Left lung (tissue), 10 donors: ENCODE measurements around the gene IFT52. TPM values are rescaled to one million over a fixed set of nuclear protein-coding genes. Genes with fewer than 3 reads are reported as not detected.

Source experiments
- ATAC-seq: fragments of 200-7000 bp; cut with Tn5 transposase; one replicate; pipeline ENCODE4 v1.9.1; 2020; ENCODE audit warnings: moderate library complexity
- DNase-seq, 4 donors: peaks; one replicate each; pipeline ENCODE4 v3.0.0-alpha.2; 2013 to 2020
- H3K27ac ChIP-seq, 2 donors: fragments of 200-600 bp; sonication (generic) in 1 of 2; one replicate each; pipeline versions ENCODE4 v1.5.0 to v1.8.0; 2020 to 2021
- H3K27me3 ChIP-seq, 2 donors: fragments of 200-600 bp; sonication (generic) in 1 of 2; one replicate each; pipeline versions ENCODE4 v1.5.0 to v1.8.0; 2020 to 2021
- H3K36me3 ChIP-seq, 2 donors: fragments of 200-600 bp; sonication (generic) in 1 of 2; one replicate each; pipeline versions ENCODE4 v1.5.0 to v1.8.0; 2020 to 2021
- H3K4me1 ChIP-seq, 2 donors: fragments of 200-600 bp; one replicate each; pipeline ENCODE4 v1.8.0; 2021
- H3K4me3 ChIP-seq, 2 donors: fragments of 200-600 bp; sonication (generic) in 1 of 2; one replicate each; pipeline versions ENCODE4 v1.5.0 to v1.8.0; 2020 to 2021; ENCODE audit warnings: mild to moderate bottlenecking in 1 of 2
- H3K9me3 ChIP-seq, 2 donors: fragments of 200-600 bp; sonication (generic) in 1 of 2; one replicate each; pipeline versions ENCODE4 v1.5.0 to v1.8.0; 2020 to 2021
- CTCF ChIP-seq, 2 donors: fragments of 200-600 bp; sonication (generic) in 1 of 2; IDR thresholded peaks; one replicate each; pipeline versions ENCODE4 v1.5.0 to v1.8.0; 2021; ENCODE audit warnings: antibody characterized with exemption in 2 of 2
- intact Hi-C, 2 donors: fragments of 100-400 bp; cut with DNase I; formaldehyde crosslinking; loops; one replicate each; pipeline versions ENCODE4 v1.11.2 to v1.14.2; 2022
- polyA plus RNA-seq, 6 donors: library from polyadenylated mRNA; unstranded; fragments of 120-200 nt; gene quantifications; one replicate each; pipeline ENCODE4 v1.2.1, GENCODE V29; 2013; ENCODE audit not compliant: insufficient read length in 6 of 6
- total RNA-seq, 2 donors: library from RNA; stranded (reverse); fragmentation: NEBNext Ultra II Directional; extraction: Animal tissue kit (Norgen Biotek cat#: 25700); gene quantifications; one replicate each; pipeline ENCODE4 v1.2.1, GENCODE V29; 2021
- donor health status: DM: no; HTN: yes; CAD: no.
- donor health status: DM: no; HTN: no; CAD: no.

The IFT52 gene
- total and polyA plus RNA-seq, 8 donors = 19.4 to 81.2 (median 72.1) TPM

- no peak for ATAC-seq
- no peak for DNase-seq
- no peak for TF ChIP-seq CTCF (IDR thresholded peaks at IDR 0.05)
- Histone ChIP-seq H3K9me3 (no peaks in the 10 kb centered on the region), H3K27me3 (peaks cover 0 to 48% of the 10 kb centered on the region in 2 donors), H3K4me1 (peaks cover 6 to 18% of the 10 kb centered on the region in 2 donors), H3K36me3 (no peaks in the 10 kb centered on the region), H3K27ac (no peak overlapping the region), H3K4me3 (no peak overlapping the region)
- intact Hi-C loops = no loop called here
Measured at GRCh38 chr20:43670423-43670822, 79.7 kb downstream of the IFT52 start.

DNA sequence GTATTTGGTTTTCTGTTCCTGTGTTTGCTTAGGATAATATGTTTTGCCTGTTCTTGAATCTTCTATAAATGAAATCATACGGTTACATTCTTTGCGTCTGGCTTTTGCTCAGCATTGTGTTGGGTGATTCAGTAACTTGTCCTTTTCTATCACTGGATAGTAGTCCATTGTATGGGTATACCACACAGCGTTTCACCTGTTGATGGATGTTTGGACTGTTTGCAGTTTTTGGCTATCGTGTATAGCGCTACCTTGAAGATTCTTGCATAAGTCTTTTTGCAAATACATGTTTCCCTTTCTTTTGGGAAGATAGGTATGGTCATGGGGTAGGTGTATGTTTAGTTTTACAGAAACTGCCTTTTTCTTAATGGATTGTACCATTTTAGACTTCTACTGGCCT, 85.6 kb downstream of the IFT52 start:
- DNase-seq (no peak), ATAC-seq (no peak)
- intact Hi-C loops = no loop called here
- H3K27ac ChIP-seq = no peak overlapping the region
- no peaks in the 10 kb centered on the region for H3K9me3 ChIP-seq
- H3K4me1 ChIP-seq = no peaks in the 10 kb centered on the region
- no peaks in the 10 kb centered on the region for H3K36me3 ChIP-seq
- H3K4me3 ChIP-seq = no peak overlapping the region
- no peaks in the 10 kb centered on the region for H3K27me3 ChIP-seq
- no peak for TF ChIP-seq CTCF (IDR thresholded peaks at IDR 0.05)

- no peak for DNase-seq
- Histone ChIP-seq H3K27ac (no peak overlapping the region), H3K4me3 (no peak overlapping the region), H3K27me3 (no peaks in the 10 kb centered on the region), H3K36me3 (no peaks in the 10 kb centered on the region), H3K9me3 (no peaks in the 10 kb centered on the region), H3K4me1 (no peaks in the 10 kb centered on the region)
- intact Hi-C loops = no loop called here
- no peak for ATAC-seq
- no peak for TF ChIP-seq CTCF (IDR thresholded peaks at IDR 0.05)
Measured at GRCh38 chr20:43680981-43681380, 90.2 kb downstream of the IFT52 start.

DNA sequence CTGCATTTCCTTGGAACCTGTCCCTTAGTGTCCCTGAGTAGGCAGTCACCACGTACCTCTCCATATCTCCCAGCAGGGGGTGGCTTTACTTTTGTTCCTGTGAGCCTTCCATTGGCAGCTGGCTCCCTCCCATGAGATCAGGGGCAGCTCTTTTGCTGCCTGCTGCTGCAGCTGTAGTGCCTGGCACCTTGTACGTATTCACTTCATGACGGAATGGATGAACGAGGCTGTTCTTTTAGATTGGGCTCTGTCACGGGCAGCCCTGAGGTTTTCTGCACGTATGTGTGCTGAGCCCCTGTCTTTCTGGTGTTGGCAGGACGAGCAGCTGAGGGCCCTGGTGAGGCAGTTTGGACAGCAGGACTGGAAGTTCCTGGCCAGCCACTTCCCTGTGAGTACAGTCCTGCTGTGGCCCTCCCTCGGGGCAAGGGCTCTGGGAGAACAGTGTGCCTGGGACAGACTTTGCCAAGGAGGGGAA, 90.8 kb downstream of the IFT52 start:
- intact Hi-C loops = no loop called here

DNA sequence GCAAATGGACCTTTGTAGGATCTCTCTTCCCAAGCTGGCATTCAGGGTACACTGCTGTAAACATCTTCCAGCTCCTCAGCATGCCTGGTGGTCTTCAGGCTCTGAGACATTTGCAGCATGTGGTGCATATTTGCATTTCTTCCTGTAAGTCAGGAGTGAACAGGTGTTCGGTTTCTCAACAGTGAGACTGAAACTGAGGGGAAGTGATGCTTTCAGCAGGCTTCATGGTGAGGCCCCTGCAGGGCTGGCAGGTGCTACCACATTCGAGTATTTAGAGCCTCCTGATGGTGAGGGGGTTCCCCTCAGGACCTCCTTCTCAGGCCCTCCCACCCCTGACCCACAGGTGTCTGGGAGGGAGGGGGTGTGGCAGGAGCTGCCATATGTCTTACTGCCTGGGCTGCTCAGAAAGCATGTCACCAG, 91.3 kb downstream of the IFT52 start:
- no peaks in the 10 kb centered on the region for H3K27me3 ChIP-seq
- no peak for TF ChIP-seq CTCF (IDR thresholded peaks at IDR 0.05)
- H3K27ac ChIP-seq = no peak overlapping the region
- no peaks in the 10 kb centered on the region for H3K4me1 ChIP-seq
- no peak for DNase-seq
- no peaks in the 10 kb centered on the region for H3K9me3 ChIP-seq
- intact Hi-C loops = no loop called here
- H3K36me3 ChIP-seq = no peaks in the 10 kb centered on the region
- H3K4me3 ChIP-seq = no peak overlapping the region
- ATAC-seq = peak; percentile 27

More for the DNA sequence above, 90.8 kb downstream of the IFT52 start:
- H3K27ac ChIP-seq = no peak overlapping the region
- peak in 1 of 4 donors; percentile 13 for DNase-seq
- ATAC-seq = no peak
- no peaks in the 10 kb centered on the region for H3K4me1 ChIP-seq
- no peaks in the 10 kb centered on the region for H3K9me3 ChIP-seq
- no peak for TF ChIP-seq CTCF (IDR thresholded peaks at IDR 0.05)
- H3K36me3 ChIP-seq = no peaks in the 10 kb centered on the region
- no peak overlapping the region for H3K4me3 ChIP-seq
- H3K27me3 ChIP-seq = no peaks in the 10 kb centered on the region
